Calu3 (cell line): ENCODE data around the gene TCEAL2. TPM values are rescaled to one million over a fixed set of nuclear protein-coding genes. Genes with fewer than 3 reads are reported as not detected.
"Not testable (repeated sequence)": the region's sequence is repeated elsewhere in the genome, so short reads cannot be mapped to it uniquely, and the experiment has no call there.

Source experiments
- Bru-seq: library from RNA; stranded (reverse); fragments of 400-500 nt; gene quantifications from one replicate; lab custom pipeline; 2021; lab: Mats Ljungman, UMichigan
- BruChase-seq, 2 experiments: library from RNA; stranded (reverse); fragments of 400-500 nt; gene quantifications; one replicate each; lab custom pipeline; 2021; lab: Mats Ljungman, UMichigan
- BruUV-seq: library from RNA; stranded (reverse); fragments of 400-500 nt; replicated peaks from 2 replicates; lab custom pipeline; 2021; lab: Mats Ljungman, UMichigan
- CTCF ChIA-PET: fragments of 300-600 bp; sonication (Branson Sonifier 250); formaldehyde crosslinking; loops from one replicate; lab custom pipeline; 2022; ENCODE audit warnings: antibody characterized with exemption; lab: Charles Lee
- DNase-seq: peaks from one replicate; pipeline ENCODE4 v3.0.0; 2022
- H3K27ac Mint-ChIP-seq: one replicate; pipeline ENCODE4 v1.8.0; 2022; ENCODE audit warnings: mixed read lengths; ENCODE audit not compliant: unreplicated experiment
- H3K27me3 Mint-ChIP-seq: one replicate; pipeline ENCODE4 v1.8.0; 2022; ENCODE audit warnings: mixed read lengths; ENCODE audit not compliant: unreplicated experiment
- H3K36me3 Mint-ChIP-seq: one replicate; pipeline ENCODE4 v1.8.0; 2022; ENCODE audit warnings: mild to moderate bottlenecking, moderate library complexity, mixed read lengths; ENCODE audit not compliant: insufficient read depth, unreplicated experiment
- H3K4me1 Mint-ChIP-seq: one replicate; pipeline ENCODE4 v1.8.0; 2022; ENCODE audit warnings: mild to moderate bottlenecking, low read depth, mixed read lengths; ENCODE audit not compliant: unreplicated experiment
- H3K4me3 Mint-ChIP-seq: one replicate; pipeline ENCODE4 v1.8.0; 2022; ENCODE audit warnings: mild to moderate bottlenecking, low read depth, moderate library complexity, mixed read lengths; ENCODE audit not compliant: unreplicated experiment
- H3K9me3 Mint-ChIP-seq: one replicate; pipeline ENCODE4 v1.8.0; 2022; ENCODE audit warnings: low read depth, mixed read lengths; ENCODE audit not compliant: unreplicated experiment
- intact Hi-C: fragments of 100-400 bp; cut with micrococcal nuclease; formaldehyde crosslinking; loops from one replicate; pipeline ENCODE4 v1.10.0; 2022; ENCODE audit not compliant: unreplicated experiment
- long read RNA-seq: library from polyadenylated mRNA; stranded (forward); transcript quantifications from one replicate; pipeline ENCODE4 v2.0.0, GENCODE V29; 2022
- total RNA-seq: library from RNA; stranded (reverse); gene quantifications from 2 replicates; pipeline ENCODE4 v1.2.3, GENCODE V29; 2022
- TF ChIP-seq, protein P1 (sequence below): fragments of 200-600 bp; IDR thresholded peaks from one replicate; pipeline ENCODE4 v1.8.0; 2022; ENCODE audit warnings: antibody characterized with exemption; ENCODE audit not compliant: unreplicated experiment

TCEAL2 gene
- total RNA-seq (not detected in 2 replicates), Bru-seq, nascent RNA (not detected), BruChase-seq, experiment 1, labeled RNA remaining after a 6-hour chase (not detected), BruChase-seq, experiment 2, labeled RNA remaining after a 2-hour chase (not detected)
- long read RNA-seq: 0 reads

DNA sequence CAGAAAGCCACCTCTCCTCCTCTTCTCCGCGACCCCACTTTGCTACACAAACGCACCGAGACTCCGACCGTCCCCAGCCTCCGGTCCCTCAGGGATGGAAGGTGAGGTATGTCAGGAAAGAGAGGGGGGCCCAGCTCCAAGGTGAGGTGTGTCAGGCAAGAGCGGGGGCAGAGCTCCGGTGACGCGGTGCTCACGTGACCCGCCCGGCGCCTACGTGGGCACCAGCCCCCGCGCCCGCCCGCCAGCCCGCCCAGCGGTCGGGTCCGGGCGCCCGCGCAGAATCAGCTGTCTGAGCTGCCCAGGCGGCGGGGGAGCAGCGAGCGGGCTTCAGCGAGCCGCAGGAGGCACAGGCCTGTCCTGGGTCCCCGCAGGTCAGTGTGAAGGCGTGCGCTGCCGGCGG, at the start of gene TCEAL2:
TSS of gene TCEAL2 (plus strand) at position 244 of the 400 bp plus-strand sequence. CDS start 1,152 bp downstream, outside the sequence.
- H3K4me1 Mint-ChIP-seq, H3K4me3 Mint-ChIP-seq, CTCF ChIA-PET, H3K36me3 Mint-ChIP-seq, intact Hi-C loops, H3K9me3 Mint-ChIP-seq, BruUV-seq, DNase-seq, H3K27ac Mint-ChIP-seq: not testable (repeated sequence)
- H3K27me3 Mint-ChIP-seq: peaks cover 16% of the 10 kb centered on the region

- Mint-ChIP-seq H3K27me3 (no peaks in the 10 kb centered on the region), H3K4me3 (no peak overlapping the region), H3K9me3 (no peaks in the 10 kb centered on the region), H3K4me1 (no peaks in the 10 kb centered on the region), H3K27ac (no peak overlapping the region), H3K36me3 (no peaks in the 10 kb centered on the region)
- TF ChIP-seq, protein P1, sequence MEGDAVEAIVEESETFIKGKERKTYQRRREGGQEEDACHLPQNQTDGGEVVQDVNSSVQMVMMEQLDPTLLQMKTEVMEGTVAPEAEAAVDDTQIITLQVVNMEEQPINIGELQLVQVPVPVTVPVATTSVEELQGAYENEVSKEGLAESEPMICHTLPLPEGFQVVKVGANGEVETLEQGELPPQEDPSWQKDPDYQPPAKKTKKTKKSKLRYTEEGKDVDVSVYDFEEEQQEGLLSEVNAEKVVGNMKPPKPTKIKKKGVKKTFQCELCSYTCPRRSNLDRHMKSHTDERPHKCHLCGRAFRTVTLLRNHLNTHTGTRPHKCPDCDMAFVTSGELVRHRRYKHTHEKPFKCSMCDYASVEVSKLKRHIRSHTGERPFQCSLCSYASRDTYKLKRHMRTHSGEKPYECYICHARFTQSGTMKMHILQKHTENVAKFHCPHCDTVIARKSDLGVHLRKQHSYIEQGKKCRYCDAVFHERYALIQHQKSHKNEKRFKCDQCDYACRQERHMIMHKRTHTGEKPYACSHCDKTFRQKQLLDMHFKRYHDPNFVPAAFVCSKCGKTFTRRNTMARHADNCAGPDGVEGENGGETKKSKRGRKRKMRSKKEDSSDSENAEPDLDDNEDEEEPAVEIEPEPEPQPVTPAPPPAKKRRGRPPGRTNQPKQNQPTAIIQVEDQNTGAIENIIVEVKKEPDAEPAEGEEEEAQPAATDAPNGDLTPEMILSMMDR: no peak
- intact Hi-C loops: no loop called here
- DNase-seq: no peak
- CTCF ChIA-PET: no interaction called here
- no TSS peak for BruUV-seq
Observed at GRCh38 chrX:102077426-102077825, 48.1 kb upstream of the TCEAL2 start.

- Mint-ChIP-seq H3K9me3 (peaks cover 4% of the 10 kb centered on the region), H3K4me1 (no peaks in the 10 kb centered on the region), H3K27me3 (no peaks in the 10 kb centered on the region), H3K4me3 (no peak overlapping the region), H3K36me3 (no peaks in the 10 kb centered on the region), H3K27ac (no peak overlapping the region)
- intact Hi-C loops: loop anchor here (10.0 kb wide), 1 partner anchor 491 kb away; no protein-coding TSS in a partner anchor
- TF ChIP-seq, protein P1: no peak
- DNase-seq: no peak
- BruUV-seq: no TSS peak
- CTCF ChIA-PET: interaction anchor here (0.6 kb wide), 1 partner anchor 662 kb away, joined by 3 read pairs; no protein-coding TSS in a partner anchor
Observed at GRCh38 chrX:102085706-102086105, 39.8 kb upstream of the TCEAL2 start.

GRCh38 chrX:102113367-102113766, 12.1 kb upstream of the TCEAL2 start:
- Mint-ChIP-seq H3K9me3 (peaks cover 8% of the 10 kb centered on the region), H3K27me3 (no peaks in the 10 kb centered on the region), H3K36me3 (no peaks in the 10 kb centered on the region), H3K4me3 (no peak overlapping the region), H3K4me1 (no peaks in the 10 kb centered on the region), H3K27ac (no peak overlapping the region)
- TF ChIP-seq, protein P1: no peak
- intact Hi-C loops: no loop called here
- no peak for DNase-seq
- BruUV-seq: no TSS peak
- CTCF ChIA-PET: no interaction called here

DNA sequence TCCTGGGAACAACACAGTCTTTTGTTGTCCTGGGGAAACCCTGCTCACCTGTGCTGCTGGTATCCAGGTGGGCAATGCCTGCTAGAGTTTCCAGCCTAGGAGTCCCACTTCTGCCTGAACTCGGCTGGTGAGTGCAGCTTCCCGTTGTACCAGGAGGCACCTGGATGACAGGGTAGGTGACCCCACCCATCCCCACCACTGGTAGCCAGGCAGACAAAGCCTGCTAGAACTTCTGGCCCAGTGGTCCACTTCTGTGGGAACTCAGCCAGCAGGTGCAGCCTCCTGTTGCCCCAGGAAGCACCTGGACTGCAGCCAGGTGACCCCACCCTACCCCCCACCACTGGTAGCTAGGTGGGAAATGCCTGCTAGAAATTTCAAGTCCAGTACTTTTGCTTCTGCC, 9.7 kb upstream of the TCEAL2 start:
- intact Hi-C loops: no loop called here

GRCh38 chrX:102125014-102125413, 465 bp upstream of the TCEAL2 start:
- H3K27me3 Mint-ChIP-seq: peaks cover 14% of the 10 kb centered on the region
- H3K4me3 Mint-ChIP-seq, DNase-seq, intact Hi-C loops, H3K36me3 Mint-ChIP-seq, CTCF ChIA-PET, BruUV-seq, H3K9me3 Mint-ChIP-seq, H3K4me1 Mint-ChIP-seq, H3K27ac Mint-ChIP-seq: not testable (repeated sequence)

More for the DNA sequence above, 9.7 kb upstream of the TCEAL2 start:
- peaks cover 8% of the 10 kb centered on the region for H3K9me3 Mint-ChIP-seq
- H3K4me1 Mint-ChIP-seq: no peaks in the 10 kb centered on the region
- CTCF ChIA-PET: no interaction called here
- no peak overlapping the region for H3K4me3 Mint-ChIP-seq
- no peak overlapping the region for H3K27ac Mint-ChIP-seq
- TF ChIP-seq, protein P1: no peak
- no TSS peak for BruUV-seq
- DNase-seq: no peak
- H3K36me3 Mint-ChIP-seq: no peaks in the 10 kb centered on the region
- H3K27me3 Mint-ChIP-seq: no peaks in the 10 kb centered on the region

- H3K4me1 Mint-ChIP-seq: not testable (repeated sequence)
Observed at GRCh38 chrX:102126080-102126818, 770 bp downstream of the TCEAL2 start.

More at GRCh38 chrX:102126080-102126818, 770 bp downstream of the TCEAL2 start:
- DNase-seq, H3K36me3 Mint-ChIP-seq, BruUV-seq, H3K9me3 Mint-ChIP-seq, intact Hi-C loops, H3K4me3 Mint-ChIP-seq, CTCF ChIA-PET, H3K27ac Mint-ChIP-seq: not testable (repeated sequence)
- peaks cover 24% of the 10 kb centered on the region for H3K27me3 Mint-ChIP-seq
